ENCODE measurements around the gene NDUFB10. TPM values are rescaled to one million over a fixed set of nuclear protein-coding genes. Genes with fewer than 3 reads are reported as not detected.

Gene NDUFB10
- total and polyA plus RNA-seq, 9 donors, result 81.5 to 176 (median 106) TPM

DNA sequence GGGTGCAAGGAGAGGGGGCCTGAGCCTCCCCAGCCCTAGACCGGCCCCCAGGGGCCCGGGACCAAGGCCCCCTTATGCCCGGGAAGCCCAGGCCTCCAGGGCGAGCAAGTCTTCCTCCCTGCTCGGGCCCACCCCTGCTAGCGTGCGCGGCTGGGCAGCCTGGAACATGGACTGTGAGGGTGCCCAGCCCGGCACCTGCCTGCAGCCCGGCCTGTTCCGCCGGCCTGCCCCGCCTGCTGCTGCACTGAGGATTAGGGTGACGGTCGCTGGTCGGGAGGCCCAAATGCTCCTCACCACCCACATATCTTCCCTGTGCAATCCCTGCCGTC is 47.2 kb upstream of the NDUFB10 start:
- Histone ChIP-seq H3K4me3 (no peak overlapping the region), H3K27me3 (no peaks in the 10 kb centered on the region), H3K9me3 (no peaks in the 10 kb centered on the region), H3K27ac (no peak overlapping the region), H3K36me3 (no peaks in the 10 kb centered on the region), H3K4me1 (ENCODE audit: insufficient read depth) (no peaks in the 10 kb centered on the region)
- intact Hi-C loops (cut with DNase I), result no loop called here
- TF ChIP-seq EP300 (IDR thresholded peaks at IDR 0.05) (no peak), POLR2A (IDR thresholded peaks at IDR 0.05) (no peak)
- TF ChIP-seq, protein P1, sequence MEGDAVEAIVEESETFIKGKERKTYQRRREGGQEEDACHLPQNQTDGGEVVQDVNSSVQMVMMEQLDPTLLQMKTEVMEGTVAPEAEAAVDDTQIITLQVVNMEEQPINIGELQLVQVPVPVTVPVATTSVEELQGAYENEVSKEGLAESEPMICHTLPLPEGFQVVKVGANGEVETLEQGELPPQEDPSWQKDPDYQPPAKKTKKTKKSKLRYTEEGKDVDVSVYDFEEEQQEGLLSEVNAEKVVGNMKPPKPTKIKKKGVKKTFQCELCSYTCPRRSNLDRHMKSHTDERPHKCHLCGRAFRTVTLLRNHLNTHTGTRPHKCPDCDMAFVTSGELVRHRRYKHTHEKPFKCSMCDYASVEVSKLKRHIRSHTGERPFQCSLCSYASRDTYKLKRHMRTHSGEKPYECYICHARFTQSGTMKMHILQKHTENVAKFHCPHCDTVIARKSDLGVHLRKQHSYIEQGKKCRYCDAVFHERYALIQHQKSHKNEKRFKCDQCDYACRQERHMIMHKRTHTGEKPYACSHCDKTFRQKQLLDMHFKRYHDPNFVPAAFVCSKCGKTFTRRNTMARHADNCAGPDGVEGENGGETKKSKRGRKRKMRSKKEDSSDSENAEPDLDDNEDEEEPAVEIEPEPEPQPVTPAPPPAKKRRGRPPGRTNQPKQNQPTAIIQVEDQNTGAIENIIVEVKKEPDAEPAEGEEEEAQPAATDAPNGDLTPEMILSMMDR (IDR thresholded peaks at IDR 0.05), result no peak
- no peak for DNase-seq
- WGBS, 3 donors, result 75 to 84% (median 83%) methylated on average over 17 of the region's 17 CpGs

DNA sequence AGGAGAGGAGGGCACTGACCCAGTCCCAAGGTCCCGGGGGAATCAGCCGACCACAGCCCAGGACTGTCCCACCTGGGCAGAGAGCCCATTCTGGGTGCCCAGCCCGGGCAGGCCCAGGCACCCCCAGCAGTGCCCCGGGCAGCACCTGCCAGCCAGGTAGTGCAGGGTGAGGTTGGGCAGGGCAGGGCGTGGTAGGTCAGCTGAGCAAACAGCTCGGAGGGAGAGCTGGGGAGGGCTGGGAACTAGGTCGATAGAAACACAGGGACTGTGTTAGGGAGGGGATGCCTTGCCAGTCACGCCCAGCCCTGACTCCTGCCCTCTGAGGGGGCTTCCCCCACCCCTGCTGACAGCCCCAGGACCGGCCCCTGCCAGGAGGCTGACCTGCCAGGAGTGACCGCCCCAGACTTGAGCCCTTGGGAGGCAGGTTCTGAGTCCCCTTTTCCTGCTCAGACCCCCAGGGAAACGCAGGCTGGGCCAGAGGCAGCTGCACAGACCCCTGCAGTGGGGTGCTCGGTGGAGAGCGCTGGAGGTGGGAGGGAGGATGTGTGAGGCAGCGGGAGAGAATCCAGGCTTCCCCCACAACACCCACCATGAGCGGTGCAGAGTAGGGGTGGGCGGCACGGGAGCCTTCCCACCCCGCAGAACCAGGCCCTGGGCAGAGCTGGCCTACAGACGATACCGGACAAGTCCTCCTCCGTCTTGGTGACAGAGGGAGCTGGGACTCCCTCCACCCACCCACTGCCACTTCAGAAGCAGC is 45.8 kb upstream of the NDUFB10 start:
- DNase-seq, result no peak
- WGBS, 3 donors, result 37 to 39% (median 39%) methylated on average over 21 of the region's 21 CpGs
- intact Hi-C loops (cut with DNase I), result no loop called here
- Histone ChIP-seq H3K27me3 (no peaks in the 10 kb centered on the region), H3K4me1 (ENCODE audit: insufficient read depth) (no peaks in the 10 kb centered on the region), H3K4me3 (no peak overlapping the region), H3K27ac (no peak overlapping the region), H3K9me3 (no peaks in the 10 kb centered on the region), H3K36me3 (no peaks in the 10 kb centered on the region)
- TF ChIP-seq, protein P1 (IDR thresholded peaks at IDR 0.05), result no peak
- no peak for TF ChIP-seq EP300 (IDR thresholded peaks at IDR 0.05)
- TF ChIP-seq POLR2A (IDR thresholded peaks at IDR 0.05), result no peak

DNA sequence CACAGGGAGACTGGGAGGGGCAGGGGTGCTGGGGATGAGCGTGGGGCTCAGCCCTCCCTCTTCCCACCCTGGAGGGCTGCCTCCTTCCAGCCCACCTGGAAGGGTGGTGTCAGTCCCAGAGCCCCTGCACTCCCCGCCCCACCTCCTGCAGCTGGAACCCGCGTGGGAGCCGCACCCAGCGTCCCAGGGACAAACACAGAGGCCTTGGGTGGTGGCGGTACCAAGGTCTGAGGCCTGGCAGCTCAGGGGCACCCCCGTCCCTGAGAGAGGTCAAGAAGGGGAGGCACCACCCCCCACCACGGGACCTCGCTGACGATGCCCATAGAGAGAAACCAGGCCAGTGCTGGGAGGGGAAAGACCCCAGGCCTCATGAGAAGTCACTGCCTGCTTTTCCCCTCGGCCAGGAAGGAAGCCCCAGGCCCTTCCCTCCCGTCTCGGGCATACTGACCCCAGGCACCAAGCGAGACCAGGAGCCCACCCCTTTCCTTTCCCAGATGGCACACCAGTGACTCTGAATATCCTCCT is 45.2 kb upstream of the NDUFB10 start:
- Histone ChIP-seq H3K4me1 (ENCODE audit: insufficient read depth) (no peaks in the 10 kb centered on the region), H3K4me3 (no peak overlapping the region), H3K27ac (no peak overlapping the region), H3K9me3 (no peaks in the 10 kb centered on the region), H3K36me3 (no peaks in the 10 kb centered on the region), H3K27me3 (no peaks in the 10 kb centered on the region)
- 29 to 33% (median 32%) methylated on average over 14 to 15 of the region's 15 CpGs for WGBS, 3 donors
- TF ChIP-seq EP300 (IDR thresholded peaks at IDR 0.05) (no peak), POLR2A (IDR thresholded peaks at IDR 0.05) (no peak)
- TF ChIP-seq, protein P1 (IDR thresholded peaks at IDR 0.05), result no peak
- DNase-seq, result no peak
- intact Hi-C loops (cut with DNase I), result no loop called here

DNA sequence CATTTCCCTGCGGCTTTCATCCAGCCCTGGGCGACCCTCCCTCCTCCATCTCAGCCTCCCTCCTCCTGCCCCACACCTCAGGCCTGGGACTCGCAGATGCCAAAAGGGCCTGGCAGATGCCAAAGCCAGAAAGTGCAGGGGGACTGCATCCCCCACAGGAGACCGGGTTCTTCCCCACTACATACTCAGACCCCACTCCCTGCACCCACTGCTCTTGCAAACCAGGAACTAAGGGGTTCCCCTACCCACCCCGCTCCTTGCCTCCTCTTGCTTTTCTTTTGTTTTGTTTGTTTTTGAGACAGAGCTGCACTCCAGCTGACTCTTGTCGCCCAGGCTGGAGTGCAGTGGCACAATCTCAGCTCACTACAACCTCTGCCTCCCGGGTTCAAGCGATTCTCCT is 44.4 kb upstream of the NDUFB10 start:
- intact Hi-C loops (cut with DNase I), result loop anchor here in 1 of 4 donors (5.0 kb wide), 1 partner anchor 53 kb away; no protein-coding TSS in a partner anchor
- no peak overlapping the region for H3K4me3 ChIP-seq
- no peak for DNase-seq
- TF ChIP-seq, protein P1 (IDR thresholded peaks at IDR 0.05), result no peak
- TF ChIP-seq EP300 (IDR thresholded peaks at IDR 0.05) (no peak), POLR2A (IDR thresholded peaks at IDR 0.05) (no peak)
- 35 to 53% (median 45%) methylated on average over 8 of the region's 8 CpGs for WGBS, 3 donors
- H3K27ac ChIP-seq, result no peak overlapping the region
- no peaks in the 10 kb centered on the region for H3K4me1 ChIP-seq (ENCODE audit: insufficient read depth)
- H3K36me3 ChIP-seq, result no peaks in the 10 kb centered on the region
- H3K27me3 ChIP-seq, result no peaks in the 10 kb centered on the region
- H3K9me3 ChIP-seq, result no peaks in the 10 kb centered on the region

Data from ovary (tissue), 9 donors.